Measurements from ENCODE around the gene MLH1.

The MLH1 gene

GRCh38 chr3:37026851-37027250 lies 33.5 kb downstream of the MLH1 start:
- Histone ChIP-seq H3K9ac (ENCODE audit: low read length) (no peak overlapping the region), H3K9me3 (replicated peaks; ENCODE audit: insufficient read depth, low read length) (no peaks in the 10 kb centered on the region), H3K36me3 (replicated peaks; ENCODE audit: insufficient read depth, low read length) (no peaks in the 10 kb centered on the region; the same call in none of the 2 replicates), H3K27me3 (replicated peaks; ENCODE audit: insufficient read depth, low read length) (no peaks in the 10 kb centered on the region), H2AFZ (ENCODE audit: low read length) (no peak overlapping the region), H3K4me2 (ENCODE audit: low read depth, low read length) (no peak overlapping the region), H3K79me2 (ENCODE audit: low read length) (no peaks in the 10 kb centered on the region), H3F3A (ENCODE audit: insufficient read depth, low read length) (0 out of 2 replicates have a peak, but pooled peaks cover 4% of the 10 kb centered on the region), H3K4me3 (ENCODE audit: low read length) (no peak overlapping the region), H4K20me1 (ENCODE audit: insufficient read depth, low read length) (no peaks in the 10 kb centered on the region), H3K27ac (ENCODE audit: low read length) (no peak overlapping the region), H3K9me2 (replicated peaks; ENCODE audit: insufficient read depth, low read length) (no peaks in the 10 kb centered on the region), H3K4me1 (ENCODE audit: low read length) (peaks cover 7% of the 10 kb centered on the region)
- TF ChIP-seq EZH2phosphoT487 (IDR thresholded peaks at IDR 0.05; ENCODE audit: low read length) (no peak), CTCF (IDR thresholded peaks at IDR 0.05; ENCODE audit: low read length) (no peak), EZH2 (optimal IDR thresholded peaks at IDR 0.05; ENCODE audit: low read depth, low read length) (no peak)
- DNase-seq, result no peak

DNA sequence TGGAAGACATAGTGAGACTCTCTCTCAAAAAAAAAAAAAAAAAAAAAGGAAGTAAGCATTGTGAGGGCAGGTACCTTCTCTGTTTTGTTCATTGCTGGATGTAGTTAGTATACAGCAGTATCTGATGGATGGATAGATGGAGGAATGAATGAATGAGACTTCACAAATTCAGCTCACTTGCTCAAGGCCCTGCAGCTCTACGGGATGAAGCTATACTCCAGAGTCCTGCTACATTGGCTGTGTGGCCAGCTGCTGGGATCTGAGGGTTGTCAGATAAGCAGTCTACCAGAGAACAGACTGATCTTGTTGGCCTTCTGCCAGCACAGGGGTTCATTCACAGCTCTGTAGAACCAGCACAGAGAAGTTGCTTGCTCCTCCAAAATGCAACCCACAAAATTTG lies 35.0 kb downstream of the MLH1 start:
- Histone ChIP-seq H3K27me3 (replicated peaks; ENCODE audit: insufficient read depth, low read length) (no peaks in the 10 kb centered on the region), H3K79me2 (ENCODE audit: low read length) (no peaks in the 10 kb centered on the region), H2AFZ (ENCODE audit: low read length) (no peak overlapping the region), H4K20me1 (ENCODE audit: insufficient read depth, low read length) (no peaks in the 10 kb centered on the region), H3K27ac (ENCODE audit: low read length) (no peak overlapping the region), H3F3A (ENCODE audit: insufficient read depth, low read length) (0 out of 2 replicates have a peak, but pooled peaks cover 4% of the 10 kb centered on the region), H3K4me3 (ENCODE audit: low read length) (no peak overlapping the region), H3K4me2 (ENCODE audit: low read depth, low read length) (no peak overlapping the region), H3K4me1 (ENCODE audit: low read length) (peaks cover 7% of the 10 kb centered on the region), H3K9ac (ENCODE audit: low read length) (no peak overlapping the region), H3K36me3 (replicated peaks; ENCODE audit: insufficient read depth, low read length) (peaks cover 2% of the 10 kb centered on the region), H3K9me3 (replicated peaks; ENCODE audit: insufficient read depth, low read length) (no peaks in the 10 kb centered on the region), H3K9me2 (replicated peaks; ENCODE audit: insufficient read depth, low read length) (no peaks in the 10 kb centered on the region)
- DNase-seq, result no peak
- TF ChIP-seq EZH2 (optimal IDR thresholded peaks at IDR 0.05; ENCODE audit: low read depth, low read length) (no peak), CTCF (IDR thresholded peaks at IDR 0.05; ENCODE audit: low read length) (no peak), EZH2phosphoT487 (IDR thresholded peaks at IDR 0.05; ENCODE audit: low read length) (no peak)

- DNase-seq, result no peak
- Histone ChIP-seq H3K9me2 (replicated peaks; ENCODE audit: insufficient read depth, low read length) (no peaks in the 10 kb centered on the region), H3K4me1 (ENCODE audit: low read length) (peaks cover 7% of the 10 kb centered on the region), H3F3A (ENCODE audit: insufficient read depth, low read length) (0 out of 2 replicates have a peak, but pooled peaks cover 4% of the 10 kb centered on the region), H4K20me1 (ENCODE audit: insufficient read depth, low read length) (no peaks in the 10 kb centered on the region), H3K9ac (ENCODE audit: low read length) (no peak overlapping the region), H3K4me3 (ENCODE audit: low read length) (no peak overlapping the region), H3K79me2 (ENCODE audit: low read length) (no peaks in the 10 kb centered on the region), H3K9me3 (replicated peaks; ENCODE audit: insufficient read depth, low read length) (no peaks in the 10 kb centered on the region), H3K27ac (ENCODE audit: low read length) (no peak overlapping the region), H3K4me2 (ENCODE audit: low read depth, low read length) (no peak overlapping the region), H2AFZ (ENCODE audit: low read length) (no peak overlapping the region), H3K36me3 (replicated peaks; ENCODE audit: insufficient read depth, low read length) (peaks cover 4% of the 10 kb centered on the region), H3K27me3 (replicated peaks; ENCODE audit: insufficient read depth, low read length) (no peaks in the 10 kb centered on the region)
- TF ChIP-seq CTCF (IDR thresholded peaks at IDR 0.05; ENCODE audit: low read length) (no peak), EZH2 (optimal IDR thresholded peaks at IDR 0.05; ENCODE audit: low read depth, low read length) (no peak), EZH2phosphoT487 (IDR thresholded peaks at IDR 0.05; ENCODE audit: low read length) (no peak)
These were observed 35.8 kb downstream of the MLH1 start for GRCh38 chr3:37029111-37029510.
